Ovary (tissue), 3 donors: Measurements from ENCODE around the gene CCDC17.

Experiments
- EP300 ChIP-seq: sonication (generic); formaldehyde crosslinking; IDR thresholded peaks from one replicate; pipeline ENCODE4 v1.6.1; 2017; ENCODE audit warnings: antibody characterized with exemption
- POLR2A ChIP-seq: fragments of 450-650 bp; IDR thresholded peaks from one replicate; pipeline ENCODE4 v1.6.1; 2017; ENCODE audit warnings: antibody characterized with exemption, mild to moderate bottlenecking, moderate library complexity
- TF ChIP-seq, protein P1 (sequence below), 3 donors: fragments of 450-650 bp in 2 of 3; fragments of 200-600 bp in 1 of 3; IDR thresholded peaks; one replicate each; pipeline versions ENCODE4 v1.5.1 to v1.8.0; 2016 to 2022; ENCODE audit warnings: antibody characterized with exemption in 3 of 3, mild to moderate bottlenecking in 1 of 3
- donor health status: DM: no; HTN: no; CAD: no.

DNA sequence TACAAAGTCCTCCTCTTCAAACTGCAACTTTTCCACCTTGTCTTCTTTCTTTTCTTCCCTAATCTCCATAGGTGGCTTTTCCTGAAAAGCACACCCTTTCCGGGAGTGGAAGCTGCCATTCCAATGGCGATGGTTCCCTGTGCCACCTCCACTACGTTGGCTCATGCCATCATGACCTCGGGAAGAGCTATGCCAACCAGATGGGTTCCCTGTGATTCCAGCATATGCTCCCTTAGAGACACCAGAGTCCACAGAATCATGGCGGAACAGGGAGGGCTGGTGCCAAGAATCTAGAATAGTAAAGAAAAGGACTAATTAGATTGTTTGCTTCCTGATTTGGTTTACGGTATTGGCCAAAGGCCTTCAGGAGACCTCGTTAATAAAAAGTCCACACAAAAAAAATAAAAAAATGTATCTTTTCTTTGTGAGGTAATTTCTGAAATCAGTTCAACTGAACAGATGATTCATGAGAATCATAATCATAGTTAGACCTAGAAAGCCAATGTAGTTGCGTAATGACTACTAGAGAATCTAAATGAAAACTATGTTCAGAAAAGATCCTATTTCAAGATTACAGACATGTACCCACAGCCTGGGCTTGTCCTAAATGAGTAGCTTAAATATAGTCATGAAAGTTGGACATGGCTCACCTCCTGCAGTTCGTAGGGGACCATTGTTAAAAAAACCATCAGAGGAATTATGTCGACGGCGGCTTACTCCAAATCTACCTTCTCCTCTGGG is 30.9 kb upstream of the CCDC17 start:
- TF ChIP-seq, protein P1, sequence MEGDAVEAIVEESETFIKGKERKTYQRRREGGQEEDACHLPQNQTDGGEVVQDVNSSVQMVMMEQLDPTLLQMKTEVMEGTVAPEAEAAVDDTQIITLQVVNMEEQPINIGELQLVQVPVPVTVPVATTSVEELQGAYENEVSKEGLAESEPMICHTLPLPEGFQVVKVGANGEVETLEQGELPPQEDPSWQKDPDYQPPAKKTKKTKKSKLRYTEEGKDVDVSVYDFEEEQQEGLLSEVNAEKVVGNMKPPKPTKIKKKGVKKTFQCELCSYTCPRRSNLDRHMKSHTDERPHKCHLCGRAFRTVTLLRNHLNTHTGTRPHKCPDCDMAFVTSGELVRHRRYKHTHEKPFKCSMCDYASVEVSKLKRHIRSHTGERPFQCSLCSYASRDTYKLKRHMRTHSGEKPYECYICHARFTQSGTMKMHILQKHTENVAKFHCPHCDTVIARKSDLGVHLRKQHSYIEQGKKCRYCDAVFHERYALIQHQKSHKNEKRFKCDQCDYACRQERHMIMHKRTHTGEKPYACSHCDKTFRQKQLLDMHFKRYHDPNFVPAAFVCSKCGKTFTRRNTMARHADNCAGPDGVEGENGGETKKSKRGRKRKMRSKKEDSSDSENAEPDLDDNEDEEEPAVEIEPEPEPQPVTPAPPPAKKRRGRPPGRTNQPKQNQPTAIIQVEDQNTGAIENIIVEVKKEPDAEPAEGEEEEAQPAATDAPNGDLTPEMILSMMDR (IDR thresholded peaks at IDR 0.05): no peak
- TF ChIP-seq POLR2A: no peak
- TF ChIP-seq EP300: no peak
